Upper lobe of left lung (tissue), 4 donors: ENCODE data around the gene ECT2L.

Experiments used
- POLR2A ChIP-seq, 4 donors: fragments of 450-650 bp; IDR thresholded peaks; one replicate each; pipeline ENCODE4 v1.5.1; 2016 to 2017; ENCODE audit warnings: antibody characterized with exemption in 4 of 4, mild to moderate bottlenecking in 2 of 4
- POLR2AphosphoS5 ChIP-seq, 2 donors: sonication (generic); formaldehyde crosslinking; IDR thresholded peaks; one replicate each; pipeline ENCODE4 v1.5.1; 2017; ENCODE audit warnings: antibody characterized with exemption in 2 of 2

- TF ChIP-seq POLR2AphosphoS5 (IDR thresholded peaks at IDR 0.05), result no peak
- no peak for TF ChIP-seq POLR2A (IDR thresholded peaks at IDR 0.05)
Observed at GRCh38 chr6:138805016-138805765, 9.3 kb downstream of the ECT2L start.
